HG03439 (cell line): ENCODE results near the gene OLIG1.

ENCODE experiments used
- ATAC-seq: cut with Tn5 transposase; IDR thresholded peaks from one replicate; pipeline ENCODE4 v1.9.1; 2021; ENCODE audit warnings: mild to moderate bottlenecking, moderate library complexity; ENCODE audit not compliant: unreplicated experiment

OLIG1 gene, protein sequence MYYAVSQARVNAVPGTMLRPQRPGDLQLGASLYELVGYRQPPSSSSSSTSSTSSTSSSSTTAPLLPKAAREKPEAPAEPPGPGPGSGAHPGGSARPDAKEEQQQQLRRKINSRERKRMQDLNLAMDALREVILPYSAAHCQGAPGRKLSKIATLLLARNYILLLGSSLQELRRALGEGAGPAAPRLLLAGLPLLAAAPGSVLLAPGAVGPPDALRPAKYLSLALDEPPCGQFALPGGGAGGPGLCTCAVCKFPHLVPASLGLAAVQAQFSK

DNA sequence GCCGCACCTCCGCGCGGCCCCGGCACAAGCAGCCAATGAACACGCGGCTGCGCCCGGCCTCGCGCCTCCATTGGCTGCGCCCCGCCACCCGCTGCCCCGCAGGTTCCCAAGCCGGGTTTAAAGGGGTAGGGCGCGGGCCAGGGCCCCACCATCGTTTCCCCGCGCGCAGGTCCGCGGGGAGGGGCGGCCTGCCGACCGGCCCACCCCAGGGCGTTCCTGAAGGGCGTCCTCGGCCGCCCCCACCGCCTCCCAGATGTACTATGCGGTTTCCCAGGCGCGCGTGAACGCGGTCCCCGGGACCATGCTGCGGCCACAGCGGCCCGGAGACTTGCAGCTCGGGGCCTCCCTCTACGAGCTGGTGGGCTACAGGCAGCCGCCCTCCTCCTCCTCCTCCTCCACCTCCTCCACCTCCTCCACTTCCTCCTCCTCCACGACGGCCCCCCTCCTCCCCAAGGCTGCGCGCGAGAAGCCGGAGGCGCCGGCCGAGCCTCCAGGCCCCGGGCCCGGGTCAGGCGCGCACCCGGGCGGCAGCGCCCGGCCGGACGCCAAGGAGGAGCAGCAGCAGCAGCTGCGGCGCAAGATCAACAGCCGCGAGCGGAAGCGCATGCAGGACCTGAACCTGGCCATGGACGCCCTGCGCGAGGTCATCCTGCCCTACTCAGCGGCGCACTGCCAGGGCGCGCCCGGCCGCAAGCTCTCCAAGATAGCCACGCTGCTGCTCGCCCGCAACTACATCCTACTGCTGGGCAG lies at the start of gene OLIG1:
Gene OLIG1 (plus strand): TSS at position 148 of the 750 bp plus-strand sequence. CDS start 106 bp downstream, at position 254.
- ATAC-seq: no peak

DNA sequence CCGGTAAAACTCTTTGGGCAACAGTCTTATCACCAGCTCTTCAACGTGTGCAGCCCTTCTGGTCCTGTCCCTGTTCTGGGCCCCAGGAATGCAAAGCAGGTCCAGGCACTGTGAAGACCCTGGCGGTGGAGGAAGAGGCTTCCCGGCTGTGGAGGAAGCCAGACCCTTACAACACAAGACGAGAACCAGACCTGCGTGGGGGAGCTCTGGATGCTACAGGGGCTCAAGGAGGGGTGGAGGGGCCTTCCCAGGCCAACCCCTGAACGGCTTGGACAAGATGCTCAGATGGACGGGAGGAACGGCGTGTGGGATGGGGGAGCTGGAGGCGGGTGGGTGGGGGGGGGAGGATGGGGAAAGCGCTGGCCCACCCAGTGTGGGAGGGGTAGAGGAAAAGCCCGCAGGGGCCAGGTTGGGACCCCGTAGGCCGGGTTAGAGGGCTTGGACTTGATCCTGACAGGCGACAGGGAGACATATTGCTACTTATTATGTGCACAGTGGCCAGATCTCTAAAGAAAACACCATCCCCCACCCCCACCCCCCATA lies 49.3 kb upstream of the OLIG1 start:
- ATAC-seq: no peak

DNA sequence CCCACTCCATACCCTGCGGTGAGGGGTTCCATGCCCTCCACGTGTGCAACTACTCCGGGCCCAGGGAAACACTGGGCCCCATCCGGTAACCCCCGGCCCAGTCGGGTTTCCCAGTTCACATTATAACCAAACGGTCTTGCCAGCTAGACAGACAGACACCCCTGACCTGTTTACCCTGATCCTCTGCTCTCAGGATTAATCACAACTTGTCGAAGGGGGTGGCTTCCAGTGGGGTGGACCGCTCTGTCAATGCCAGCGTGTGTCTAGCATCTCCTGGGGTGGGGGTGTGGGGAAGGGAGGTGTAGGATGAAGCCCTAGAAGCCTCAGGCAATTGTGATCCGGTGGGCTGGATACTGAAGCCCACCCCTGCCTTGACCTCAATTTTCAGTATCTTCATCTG lies 48.8 kb upstream of the OLIG1 start:
- no peak for ATAC-seq

DNA sequence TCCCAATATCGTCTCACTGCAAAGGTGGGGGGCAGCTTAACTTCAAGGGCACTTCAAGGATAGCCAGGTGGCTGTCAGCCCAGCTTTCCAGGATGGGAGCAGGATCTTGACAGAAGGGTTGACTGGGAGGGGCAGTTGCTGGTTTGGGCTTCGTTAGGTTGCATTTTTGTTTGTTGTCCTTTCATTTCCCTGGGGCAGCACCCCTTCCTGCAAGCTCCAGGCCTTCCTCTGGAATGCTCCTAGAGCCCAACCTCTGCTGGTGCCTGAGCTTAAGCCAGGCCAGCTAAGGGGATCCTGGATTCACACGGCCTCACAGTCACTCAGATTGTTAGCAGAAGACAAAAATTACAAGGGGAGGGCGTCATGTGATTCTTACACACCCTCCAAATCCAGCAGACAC lies 48.3 kb upstream of the OLIG1 start:
- ATAC-seq: no peak

DNA sequence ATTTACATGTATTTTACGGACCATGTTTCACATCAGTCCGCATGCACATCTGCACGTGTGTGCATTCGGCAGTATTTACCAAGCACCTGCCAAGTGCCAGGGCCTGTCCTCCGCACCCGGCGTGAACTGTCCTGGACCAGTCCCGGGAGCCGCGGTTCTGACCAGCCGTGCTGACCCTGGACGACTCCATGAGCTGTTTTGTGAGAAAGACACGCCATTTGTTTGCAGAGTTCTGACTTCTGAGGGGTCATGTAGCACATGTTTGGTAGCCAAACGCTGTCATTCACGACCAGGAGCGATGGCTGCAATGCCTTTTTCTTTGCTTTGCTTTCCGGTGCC lies 47.5 kb upstream of the OLIG1 start:
- no peak for ATAC-seq

DNA sequence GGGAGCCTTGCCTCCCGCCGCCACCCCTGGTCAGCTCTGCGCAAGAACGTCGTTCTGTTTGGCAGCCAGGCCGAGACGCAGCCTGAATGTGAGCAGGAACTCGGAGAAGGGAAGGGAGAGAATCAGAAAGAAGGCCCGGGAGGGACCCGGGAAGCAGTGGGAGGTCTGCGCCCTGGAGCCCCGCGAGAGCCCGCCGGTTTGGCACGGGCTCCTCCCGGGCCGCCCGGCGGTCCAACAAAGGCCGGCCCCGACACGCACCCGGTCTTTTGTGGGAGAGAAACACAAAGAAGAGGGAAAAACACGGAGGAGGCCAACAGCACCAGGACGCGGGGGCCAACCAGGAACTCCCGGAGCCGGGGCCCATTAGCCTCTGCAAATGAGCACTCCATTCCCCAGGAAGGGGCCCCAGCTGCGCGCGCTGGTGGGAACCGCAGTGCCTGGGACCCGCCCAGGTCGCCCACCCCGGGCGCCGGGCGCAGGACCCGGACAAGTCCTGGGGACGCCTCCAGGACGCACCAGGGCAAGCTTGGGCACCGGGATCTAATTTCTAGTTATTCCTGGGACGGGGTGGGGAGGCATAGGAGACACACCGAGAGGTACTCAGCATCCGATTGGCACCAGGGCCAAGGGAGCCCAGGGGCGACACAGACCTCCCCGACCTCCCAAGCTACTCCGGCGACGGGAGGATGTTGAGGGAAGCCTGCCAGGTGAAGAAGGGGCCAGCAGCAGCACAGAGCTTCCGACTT lies 46.9 kb upstream of the OLIG1 start:
- no peak for ATAC-seq

DNA sequence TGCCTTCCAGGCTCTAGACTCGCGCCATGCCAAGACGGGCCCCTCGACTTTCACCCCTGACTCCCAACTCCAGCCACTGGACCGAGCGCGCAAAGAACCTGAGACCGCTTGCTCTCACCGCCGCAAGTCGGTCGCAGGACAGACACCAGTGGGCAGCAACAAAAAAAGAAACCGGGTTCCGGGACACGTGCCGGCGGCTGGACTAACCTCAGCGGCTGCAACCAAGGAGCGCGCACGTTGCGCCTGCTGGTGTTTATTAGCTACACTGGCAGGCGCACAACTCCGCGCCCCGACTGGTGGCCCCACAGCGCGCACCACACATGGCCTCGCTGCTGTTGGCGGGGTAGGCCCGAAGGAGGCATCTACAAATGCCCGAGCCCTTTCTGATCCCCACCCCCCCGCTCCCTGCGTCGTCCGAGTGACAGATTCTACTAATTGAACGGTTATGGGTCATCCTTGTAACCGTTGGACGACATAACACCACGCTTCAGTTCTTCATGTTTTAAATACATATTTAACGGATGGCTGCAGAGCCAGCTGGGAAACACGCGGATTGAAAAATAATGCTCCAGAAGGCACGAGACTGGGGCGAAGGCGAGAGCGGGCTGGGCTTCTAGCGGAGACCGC lies 46.3 kb upstream of the OLIG1 start:
- ATAC-seq: no peak

DNA sequence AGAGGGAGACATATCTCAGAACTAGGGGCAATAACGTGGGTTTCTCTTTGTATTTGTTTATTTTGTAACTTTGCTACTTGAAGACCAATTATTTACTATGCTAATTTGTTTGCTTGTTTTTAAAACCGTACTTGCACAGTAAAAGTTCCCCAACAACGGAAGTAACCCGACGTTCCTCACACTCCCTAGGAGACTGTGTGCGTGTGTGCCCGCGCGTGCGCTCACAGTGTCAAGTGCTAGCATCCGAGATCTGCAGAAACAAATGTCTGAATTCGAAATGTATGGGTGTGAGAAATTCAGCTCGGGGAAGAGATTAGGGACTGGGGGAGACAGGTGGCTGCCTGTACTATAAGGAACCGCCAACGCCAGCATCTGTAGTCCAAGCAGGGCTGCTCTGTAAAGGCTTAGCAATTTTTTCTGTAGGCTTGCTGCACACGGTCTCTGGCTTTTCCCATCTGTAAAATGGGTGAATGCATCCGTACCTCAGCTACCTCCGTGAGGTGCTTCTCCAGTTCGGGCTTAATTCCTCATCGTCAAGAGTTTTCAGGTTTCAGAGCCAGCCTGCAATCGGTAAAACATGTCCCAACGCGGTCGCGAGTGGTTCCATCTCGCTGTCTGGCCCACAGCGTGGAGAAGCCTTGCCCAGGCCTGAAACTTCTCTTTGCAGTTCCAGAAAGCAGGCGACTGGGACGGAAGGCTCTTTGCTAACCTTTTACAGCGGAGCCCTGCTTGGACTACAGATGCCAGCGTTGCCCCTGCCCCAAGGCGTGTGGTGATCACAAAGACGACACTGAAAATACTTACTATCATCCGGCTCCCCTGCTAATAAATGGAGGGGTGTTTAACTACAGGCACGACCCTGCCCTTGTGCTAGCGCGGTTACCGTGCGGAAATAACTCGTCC lies 45.5 kb upstream of the OLIG1 start:
- no peak for ATAC-seq

DNA sequence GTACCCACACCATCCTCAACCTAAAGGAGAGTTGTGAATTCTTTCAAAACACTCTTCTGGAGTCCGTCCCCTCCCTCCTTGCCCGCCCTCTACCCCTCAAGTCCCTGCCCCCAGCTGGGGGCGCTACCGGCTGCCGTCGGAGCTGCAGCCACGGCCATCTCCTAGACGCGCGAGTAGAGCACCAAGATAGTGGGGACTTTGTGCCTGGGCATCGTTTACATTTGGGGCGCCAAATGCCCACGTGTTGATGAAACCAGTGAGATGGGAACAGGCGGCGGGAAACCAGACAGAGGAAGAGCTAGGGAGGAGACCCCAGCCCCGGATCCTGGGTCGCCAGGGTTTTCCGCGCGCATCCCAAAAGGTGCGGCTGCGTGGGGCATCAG lies 44.8 kb upstream of the OLIG1 start:
- ATAC-seq: no peak

DNA sequence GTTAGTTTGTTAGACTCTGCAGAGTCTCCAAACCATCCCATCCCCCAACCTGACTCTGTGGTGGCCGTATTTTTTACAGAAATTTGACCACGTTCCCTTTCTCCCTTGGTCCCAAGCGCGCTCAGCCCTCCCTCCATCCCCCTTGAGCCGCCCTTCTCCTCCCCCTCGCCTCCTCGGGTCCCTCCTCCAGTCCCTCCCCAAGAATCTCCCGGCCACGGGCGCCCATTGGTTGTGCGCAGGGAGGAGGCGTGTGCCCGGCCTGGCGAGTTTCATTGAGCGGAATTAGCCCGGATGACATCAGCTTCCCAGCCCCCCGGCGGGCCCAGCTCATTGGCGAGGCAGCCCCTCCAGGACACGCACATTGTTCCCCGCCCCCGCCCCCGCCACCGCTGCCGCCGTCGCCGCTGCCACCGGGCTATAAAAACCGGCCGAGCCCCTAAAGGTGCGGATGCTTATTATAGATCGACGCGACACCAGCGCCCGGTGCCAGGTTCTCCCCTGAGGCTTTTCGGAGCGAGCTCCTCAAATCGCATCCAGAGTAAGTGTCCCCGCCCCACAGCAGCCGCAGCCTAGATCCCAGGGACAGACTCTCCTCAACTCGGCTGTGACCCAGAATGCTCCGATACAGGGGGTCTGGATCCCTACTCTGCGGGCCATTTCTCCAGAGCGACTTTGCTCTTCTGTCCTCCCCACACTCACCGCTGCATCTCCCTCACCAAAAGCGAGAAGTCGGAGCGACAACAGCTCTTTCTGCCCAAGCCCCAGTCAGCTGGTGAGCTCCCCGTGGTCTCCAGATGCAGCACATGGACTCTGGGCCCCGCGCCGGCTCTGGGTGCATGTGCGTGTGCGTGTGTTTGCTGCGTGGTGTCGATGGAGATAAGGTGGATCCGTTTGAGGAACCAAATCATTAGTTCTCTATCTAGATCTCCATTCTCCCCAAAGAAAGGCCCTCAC lies 44.2 kb upstream of the OLIG1 start, which contains the start of gene OLIG2:
Gene OLIG2 (plus strand): TSS at position 447 of the 954 bp plus-strand sequence. CDS start 928 bp downstream, outside the sequence.
- ATAC-seq: no peak

DNA sequence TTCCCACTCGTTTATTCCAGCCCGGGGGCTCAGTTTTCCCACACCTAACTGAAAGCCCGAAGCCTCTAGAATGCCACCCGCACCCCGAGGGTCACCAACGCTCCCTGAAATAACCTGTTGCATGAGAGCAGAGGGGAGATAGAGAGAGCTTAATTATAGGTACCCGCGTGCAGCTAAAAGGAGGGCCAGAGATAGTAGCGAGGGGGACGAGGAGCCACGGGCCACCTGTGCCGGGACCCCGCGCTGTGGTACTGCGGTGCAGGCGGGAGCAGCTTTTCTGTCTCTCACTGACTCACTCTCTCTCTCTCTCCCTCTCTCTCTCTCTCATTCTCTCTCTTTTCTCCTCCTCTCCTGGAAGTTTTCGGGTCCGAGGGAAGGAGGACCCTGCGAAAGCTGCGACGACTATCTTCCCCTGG lies 43.5 kb upstream of the OLIG1 start:
- ATAC-seq: no peak

DNA sequence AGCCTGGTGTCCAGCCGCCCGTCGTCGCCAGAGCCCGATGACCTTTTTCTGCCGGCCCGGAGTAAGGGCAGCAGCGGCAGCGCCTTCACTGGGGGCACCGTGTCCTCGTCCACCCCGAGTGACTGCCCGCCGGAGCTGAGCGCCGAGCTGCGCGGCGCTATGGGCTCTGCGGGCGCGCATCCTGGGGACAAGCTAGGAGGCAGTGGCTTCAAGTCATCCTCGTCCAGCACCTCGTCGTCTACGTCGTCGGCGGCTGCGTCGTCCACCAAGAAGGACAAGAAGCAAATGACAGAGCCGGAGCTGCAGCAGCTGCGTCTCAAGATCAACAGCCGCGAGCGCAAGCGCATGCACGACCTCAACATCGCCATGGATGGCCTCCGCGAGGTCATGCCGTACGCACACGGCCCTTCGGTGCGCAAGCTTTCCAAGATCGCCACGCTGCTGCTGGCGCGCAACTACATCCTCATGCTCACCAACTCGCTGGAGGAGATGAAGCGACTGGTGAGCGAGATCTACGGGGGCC lies 43.0 kb upstream of the OLIG1 start:
- ATAC-seq: no peak

DNA sequence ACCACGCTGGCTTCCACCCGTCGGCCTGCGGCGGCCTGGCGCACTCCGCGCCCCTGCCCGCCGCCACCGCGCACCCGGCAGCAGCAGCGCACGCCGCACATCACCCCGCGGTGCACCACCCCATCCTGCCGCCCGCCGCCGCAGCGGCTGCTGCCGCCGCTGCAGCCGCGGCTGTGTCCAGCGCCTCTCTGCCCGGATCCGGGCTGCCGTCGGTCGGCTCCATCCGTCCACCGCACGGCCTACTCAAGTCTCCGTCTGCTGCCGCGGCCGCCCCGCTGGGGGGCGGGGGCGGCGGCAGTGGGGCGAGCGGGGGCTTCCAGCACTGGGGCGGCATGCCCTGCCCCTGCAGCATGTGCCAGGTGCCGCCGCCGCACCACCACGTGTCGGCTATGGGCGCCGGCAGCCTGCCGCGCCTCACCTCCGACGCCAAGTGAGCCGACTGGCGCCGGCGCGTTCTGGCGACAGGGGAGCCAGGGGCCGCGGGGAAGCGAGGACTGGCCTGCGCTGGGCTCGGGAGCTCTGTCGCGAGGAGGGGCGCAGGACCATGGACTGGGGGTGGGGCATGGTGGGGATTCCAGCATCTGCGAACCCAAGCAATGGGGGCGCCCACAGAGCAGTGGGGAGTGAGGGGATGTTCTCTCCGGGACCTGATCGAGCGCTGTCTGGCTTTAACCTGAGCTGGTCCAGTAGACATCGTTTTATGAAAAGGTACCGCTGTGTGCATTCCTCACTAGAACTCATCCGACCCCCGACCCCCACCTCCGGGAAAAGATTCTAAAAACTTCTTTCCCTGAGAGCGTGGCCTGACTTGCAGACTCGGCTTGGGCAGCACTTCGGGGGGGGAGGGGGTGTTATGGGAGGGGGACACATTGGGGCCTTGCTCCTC lies 42.3 kb upstream of the OLIG1 start:
- ATAC-seq: no peak

DNA sequence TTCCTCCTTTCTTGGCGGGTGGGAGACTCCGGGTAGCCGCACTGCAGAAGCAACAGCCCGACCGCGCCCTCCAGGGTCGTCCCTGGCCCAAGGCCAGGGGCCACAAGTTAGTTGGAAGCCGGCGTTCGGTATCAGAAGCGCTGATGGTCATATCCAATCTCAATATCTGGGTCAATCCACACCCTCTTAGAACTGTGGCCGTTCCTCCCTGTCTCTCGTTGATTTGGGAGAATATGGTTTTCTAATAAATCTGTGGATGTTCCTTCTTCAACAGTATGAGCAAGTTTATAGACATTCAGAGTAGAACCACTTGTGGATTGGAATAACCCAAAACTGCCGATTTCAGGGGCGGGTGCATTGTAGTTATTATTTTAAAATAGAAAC lies 41.7 kb upstream of the OLIG1 start:
- ATAC-seq: no peak

DNA sequence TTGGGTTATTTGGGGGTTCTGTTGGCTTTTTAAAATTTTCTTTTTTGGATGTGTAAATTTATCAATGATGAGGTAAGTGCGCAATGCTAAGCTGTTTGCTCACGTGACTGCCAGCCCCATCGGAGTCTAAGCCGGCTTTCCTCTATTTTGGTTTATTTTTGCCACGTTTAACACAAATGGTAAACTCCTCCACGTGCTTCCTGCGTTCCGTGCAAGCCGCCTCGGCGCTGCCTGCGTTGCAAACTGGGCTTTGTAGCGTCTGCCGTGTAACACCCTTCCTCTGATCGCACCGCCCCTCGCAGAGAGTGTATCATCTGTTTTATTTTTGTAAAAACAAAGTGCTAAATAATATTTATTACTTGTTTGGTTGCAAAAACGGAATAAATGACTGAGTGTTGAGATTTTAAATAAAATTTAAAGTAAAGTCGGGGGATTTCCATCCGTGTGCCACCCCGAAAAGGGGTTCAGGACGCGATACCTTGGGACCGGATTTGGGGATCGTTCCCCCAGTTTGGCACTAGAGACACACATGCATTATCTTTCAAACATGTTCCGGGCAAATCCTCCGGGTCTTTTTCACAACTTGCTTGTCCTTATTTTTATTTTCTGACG lies 41.1 kb upstream of the OLIG1 start:
- ATAC-seq: no peak

DNA sequence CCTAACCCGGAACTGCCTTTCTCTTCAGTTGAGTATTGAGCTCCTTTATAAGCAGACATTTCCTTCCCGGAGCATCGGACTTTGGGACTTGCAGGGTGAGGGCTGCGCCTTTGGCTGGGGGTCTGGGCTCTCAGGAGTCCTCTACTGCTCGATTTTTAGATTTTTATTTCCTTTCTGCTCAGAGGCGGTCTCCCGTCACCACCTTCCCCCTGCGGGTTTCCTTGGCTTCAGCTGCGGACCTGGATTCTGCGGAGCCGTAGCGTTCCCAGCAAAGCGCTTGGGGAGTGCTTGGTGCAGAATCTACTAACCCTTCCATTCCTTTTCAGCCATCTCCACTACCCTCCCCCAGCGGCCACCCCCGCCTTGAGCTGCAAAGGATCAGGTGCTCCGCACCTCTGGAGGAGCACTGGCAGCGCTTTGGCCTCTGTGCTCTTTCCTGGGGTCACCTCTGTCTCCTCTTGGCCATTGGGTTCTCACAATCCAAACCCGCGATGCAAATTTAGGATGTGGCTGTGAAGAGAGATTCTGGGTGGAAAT lies 40.5 kb upstream of the OLIG1 start:
- no peak for ATAC-seq

DNA sequence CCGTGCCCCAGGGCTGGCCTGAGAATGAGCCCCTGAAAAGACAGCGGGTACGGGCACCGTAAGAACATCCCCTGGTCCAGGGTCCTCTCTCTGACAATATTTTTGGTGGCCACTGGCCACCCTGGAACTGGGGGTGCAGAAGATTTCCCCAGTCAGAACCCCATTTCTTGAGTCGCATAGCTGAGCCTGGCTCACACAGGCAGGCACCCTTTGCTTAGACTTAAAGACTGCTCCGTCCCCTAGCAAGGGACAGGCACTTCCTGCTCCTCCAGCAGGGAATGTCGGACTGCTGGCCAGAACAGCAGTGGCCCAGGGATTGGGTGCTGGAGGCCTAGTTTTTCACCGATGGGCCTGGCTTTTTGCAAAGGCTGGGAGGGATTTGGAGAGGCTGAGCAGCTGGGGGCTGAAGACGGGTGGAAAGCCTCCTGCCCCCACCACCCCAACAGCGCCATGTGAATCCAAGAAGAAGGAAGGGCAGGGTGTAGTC lies 39.9 kb upstream of the OLIG1 start:
- no peak for ATAC-seq
